ENCODE data around the gene RAB10.

DNA sequence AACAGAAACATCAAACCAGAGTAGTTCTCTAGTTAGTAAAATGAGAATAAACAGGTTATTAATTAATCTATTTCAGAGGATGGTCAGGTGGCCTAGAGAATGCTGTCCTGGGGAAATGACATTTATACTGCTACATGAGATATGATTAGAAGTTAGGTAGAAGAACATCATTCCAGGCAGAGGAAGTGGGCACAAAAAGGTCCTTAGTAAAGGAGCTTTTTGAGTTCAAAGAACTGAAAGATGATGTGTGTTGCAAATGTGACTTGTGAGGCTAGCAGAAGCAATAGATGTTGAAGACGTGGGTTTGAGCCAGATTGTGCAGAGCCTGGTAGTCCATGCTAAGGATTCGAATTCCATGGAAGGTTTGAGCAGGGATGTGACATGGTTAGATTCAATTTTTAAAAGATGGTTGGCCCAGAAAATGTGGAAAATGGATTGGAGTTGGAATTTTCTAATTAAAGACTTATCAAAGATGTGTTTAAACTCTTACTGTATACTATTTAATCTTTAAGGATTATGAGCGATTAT, 34.2 kb downstream of the RAB10 start:
- TF ChIP-seq, protein P1, sequence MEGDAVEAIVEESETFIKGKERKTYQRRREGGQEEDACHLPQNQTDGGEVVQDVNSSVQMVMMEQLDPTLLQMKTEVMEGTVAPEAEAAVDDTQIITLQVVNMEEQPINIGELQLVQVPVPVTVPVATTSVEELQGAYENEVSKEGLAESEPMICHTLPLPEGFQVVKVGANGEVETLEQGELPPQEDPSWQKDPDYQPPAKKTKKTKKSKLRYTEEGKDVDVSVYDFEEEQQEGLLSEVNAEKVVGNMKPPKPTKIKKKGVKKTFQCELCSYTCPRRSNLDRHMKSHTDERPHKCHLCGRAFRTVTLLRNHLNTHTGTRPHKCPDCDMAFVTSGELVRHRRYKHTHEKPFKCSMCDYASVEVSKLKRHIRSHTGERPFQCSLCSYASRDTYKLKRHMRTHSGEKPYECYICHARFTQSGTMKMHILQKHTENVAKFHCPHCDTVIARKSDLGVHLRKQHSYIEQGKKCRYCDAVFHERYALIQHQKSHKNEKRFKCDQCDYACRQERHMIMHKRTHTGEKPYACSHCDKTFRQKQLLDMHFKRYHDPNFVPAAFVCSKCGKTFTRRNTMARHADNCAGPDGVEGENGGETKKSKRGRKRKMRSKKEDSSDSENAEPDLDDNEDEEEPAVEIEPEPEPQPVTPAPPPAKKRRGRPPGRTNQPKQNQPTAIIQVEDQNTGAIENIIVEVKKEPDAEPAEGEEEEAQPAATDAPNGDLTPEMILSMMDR (conservative IDR thresholded peaks at IDR 0.05; ENCODE audit: low read depth, low read length) = no peak
- TF ChIP-seq EZH2 (IDR thresholded peaks at IDR 0.05; ENCODE audit: low read length, unreplicated experiment) (no peak), EZH2phosphoT487 (IDR thresholded peaks at IDR 0.05; ENCODE audit: borderline replicate concordance, low read length) (no peak)
